Measurements from ENCODE around the gene FEM1C.

FEM1C gene

GRCh38 chr5:115503420-115503819 lies 41.2 kb downstream of the FEM1C start:
- Histone ChIP-seq H3K4me1 (ENCODE audit: control insufficient read depth, insufficient read depth, low read length) (no peaks in the 10 kb centered on the region), H3K4me3 (ENCODE audit: low read length) (no peak overlapping the region)

GRCh38 chr5:115501464-115502210 lies 42.9 kb downstream of the FEM1C start:
- Histone ChIP-seq H3K27me3 (ENCODE audit: control insufficient read depth, insufficient read depth, low read length) (no peaks in the 10 kb centered on the region), H3K36me3 (ENCODE audit: control insufficient read depth, insufficient read depth, low read length) (no peaks in the 10 kb centered on the region), H3K4me3 (ENCODE audit: low read length) (no peak overlapping the region), H3K4me1 (ENCODE audit: control insufficient read depth, insufficient read depth, low read length) (no peaks in the 10 kb centered on the region), H3K27ac (ENCODE audit: low read depth, low read length) (no peak overlapping the region), H3K9ac (ENCODE audit: low read length) (no peak overlapping the region)

More at GRCh38 chr5:115503420-115503819, 41.2 kb downstream of the FEM1C start:
- Histone ChIP-seq H3K36me3 (ENCODE audit: control insufficient read depth, insufficient read depth, low read length) (no peaks in the 10 kb centered on the region), H3K27ac (ENCODE audit: low read depth, low read length) (no peak overlapping the region), H3K9ac (ENCODE audit: low read length) (no peak overlapping the region), H3K27me3 (ENCODE audit: control insufficient read depth, insufficient read depth, low read length) (no peaks in the 10 kb centered on the region)

GRCh38 chr5:115500225-115500624 lies 44.4 kb downstream of the FEM1C start:
- Histone ChIP-seq H3K4me1 (ENCODE audit: control insufficient read depth, insufficient read depth, low read length) (no peaks in the 10 kb centered on the region), H3K9ac (ENCODE audit: low read length) (no peak overlapping the region), H3K27me3 (ENCODE audit: control insufficient read depth, insufficient read depth, low read length) (no peaks in the 10 kb centered on the region), H3K4me3 (ENCODE audit: low read length) (no peak overlapping the region), H3K36me3 (ENCODE audit: control insufficient read depth, insufficient read depth, low read length) (no peaks in the 10 kb centered on the region), H3K27ac (ENCODE audit: low read depth, low read length) (no peak overlapping the region)

GRCh38 chr5:115496936-115497576 lies 47.5 kb downstream of the FEM1C start:
- no peaks in the 10 kb centered on the region for H3K27me3 ChIP-seq (ENCODE audit: control insufficient read depth, insufficient read depth, low read length)
- H3K36me3 ChIP-seq (ENCODE audit: control insufficient read depth, insufficient read depth, low read length): no peaks in the 10 kb centered on the region
- H3K27ac ChIP-seq (ENCODE audit: low read depth, low read length): no peak overlapping the region
- no peak overlapping the region for H3K4me3 ChIP-seq (ENCODE audit: low read length)
- no peak overlapping the region for H3K9ac ChIP-seq (ENCODE audit: low read length)
- peaks cover 2% of the 10 kb centered on the region for H3K4me1 ChIP-seq (ENCODE audit: control insufficient read depth, insufficient read depth, low read length)

GRCh38 chr5:115494570-115495289 lies 49.8 kb downstream of the FEM1C start:
- Histone ChIP-seq H3K4me1 (ENCODE audit: control insufficient read depth, insufficient read depth, low read length) (peaks cover 2% of the 10 kb centered on the region), H3K27ac (ENCODE audit: low read depth, low read length) (no peak overlapping the region), H3K9ac (ENCODE audit: low read length) (no peak overlapping the region), H3K36me3 (ENCODE audit: control insufficient read depth, insufficient read depth, low read length) (no peaks in the 10 kb centered on the region), H3K27me3 (ENCODE audit: control insufficient read depth, insufficient read depth, low read length) (no peaks in the 10 kb centered on the region), H3K4me3 (ENCODE audit: low read length) (no peak overlapping the region)

- no peak overlapping the region for H3K27ac ChIP-seq (ENCODE audit: low read depth, low read length)
- H3K4me3 ChIP-seq (ENCODE audit: low read length): no peak overlapping the region
- no peaks in the 10 kb centered on the region for H3K36me3 ChIP-seq (ENCODE audit: control insufficient read depth, insufficient read depth, low read length)
- H3K27me3 ChIP-seq (ENCODE audit: control insufficient read depth, insufficient read depth, low read length): no peaks in the 10 kb centered on the region
- peaks cover 2% of the 10 kb centered on the region for H3K4me1 ChIP-seq (ENCODE audit: control insufficient read depth, insufficient read depth, low read length)
- H3K9ac ChIP-seq (ENCODE audit: low read length): no peak overlapping the region
Measured at GRCh38 chr5:115490596-115490995, 54.0 kb downstream of the FEM1C start.

DNA sequence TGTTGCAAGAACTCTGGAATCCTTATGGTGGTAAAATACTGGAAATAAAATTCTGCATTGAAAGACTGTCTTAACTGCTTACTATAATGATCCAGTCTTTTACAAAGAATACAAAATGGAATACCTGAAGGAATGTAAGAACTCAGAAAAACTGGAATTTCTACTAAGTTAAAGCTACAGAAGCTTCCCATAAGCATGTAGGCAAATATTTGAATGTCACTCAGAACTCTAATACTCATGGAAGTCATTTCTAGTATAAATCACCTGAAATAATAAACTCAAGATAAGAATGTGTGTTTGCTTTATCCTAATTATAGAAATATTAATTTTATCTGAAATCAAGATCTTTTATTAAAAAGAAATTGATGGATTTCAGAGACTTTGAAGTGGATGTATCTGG lies 54.8 kb downstream of the FEM1C start:
- Histone ChIP-seq H3K4me3 (ENCODE audit: low read length) (no peak overlapping the region), H3K27ac (ENCODE audit: low read depth, low read length) (no peak overlapping the region), H3K4me1 (ENCODE audit: control insufficient read depth, insufficient read depth, low read length) (peaks cover under 1% of the 10 kb centered on the region), H3K9ac (ENCODE audit: low read length) (no peak overlapping the region), H3K36me3 (ENCODE audit: control insufficient read depth, insufficient read depth, low read length) (no peaks in the 10 kb centered on the region), H3K27me3 (ENCODE audit: control insufficient read depth, insufficient read depth, low read length) (no peaks in the 10 kb centered on the region)

DNA sequence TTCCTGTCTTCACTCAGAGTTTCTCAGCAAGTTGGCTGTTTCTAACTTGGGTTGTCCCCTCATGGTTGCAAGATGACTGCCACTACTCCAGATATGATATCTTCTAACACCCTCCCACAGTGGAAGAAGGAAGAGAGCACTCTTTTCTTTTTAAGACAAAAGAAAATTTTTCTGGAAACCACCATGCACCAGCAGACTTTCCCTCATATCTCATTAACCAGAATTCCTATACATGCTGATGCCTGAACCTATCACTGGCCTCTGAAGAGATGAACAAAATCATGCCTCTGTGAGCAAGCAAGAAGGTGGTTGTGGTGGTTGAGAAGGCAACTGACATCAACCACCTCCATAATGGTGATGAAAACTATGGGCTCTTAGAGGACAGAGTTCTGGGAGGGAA lies 56.8 kb downstream of the FEM1C start:
- Histone ChIP-seq H3K27me3 (ENCODE audit: control insufficient read depth, insufficient read depth, low read length) (no peaks in the 10 kb centered on the region), H3K27ac (ENCODE audit: low read depth, low read length) (no peak overlapping the region), H3K4me1 (ENCODE audit: control insufficient read depth, insufficient read depth, low read length) (no peaks in the 10 kb centered on the region), H3K4me3 (ENCODE audit: low read length) (no peak overlapping the region), H3K9ac (ENCODE audit: low read length) (no peak overlapping the region), H3K36me3 (ENCODE audit: control insufficient read depth, insufficient read depth, low read length) (no peaks in the 10 kb centered on the region)

GRCh38 chr5:115487168-115487567 lies 57.4 kb downstream of the FEM1C start:
- H3K27me3 ChIP-seq (ENCODE audit: control insufficient read depth, insufficient read depth, low read length): no peaks in the 10 kb centered on the region
- no peak overlapping the region for H3K4me3 ChIP-seq (ENCODE audit: low read length)
- H3K4me1 ChIP-seq (ENCODE audit: control insufficient read depth, insufficient read depth, low read length): no peaks in the 10 kb centered on the region
- no peak overlapping the region for H3K9ac ChIP-seq (ENCODE audit: low read length)
- no peaks in the 10 kb centered on the region for H3K36me3 ChIP-seq (ENCODE audit: control insufficient read depth, insufficient read depth, low read length)
- no peak overlapping the region for H3K27ac ChIP-seq (ENCODE audit: low read depth, low read length)

- H3K36me3 ChIP-seq (ENCODE audit: control insufficient read depth, insufficient read depth, low read length): no peaks in the 10 kb centered on the region
- H3K9ac ChIP-seq (ENCODE audit: low read length): no peak overlapping the region
- H3K4me1 ChIP-seq (ENCODE audit: control insufficient read depth, insufficient read depth, low read length): no peaks in the 10 kb centered on the region
- H3K27me3 ChIP-seq (ENCODE audit: control insufficient read depth, insufficient read depth, low read length): no peaks in the 10 kb centered on the region
- no peak overlapping the region for H3K4me3 ChIP-seq (ENCODE audit: low read length)
- no peak overlapping the region for H3K27ac ChIP-seq (ENCODE audit: low read depth, low read length)
Measured at GRCh38 chr5:115486728-115487127, 57.8 kb downstream of the FEM1C start.

DNA sequence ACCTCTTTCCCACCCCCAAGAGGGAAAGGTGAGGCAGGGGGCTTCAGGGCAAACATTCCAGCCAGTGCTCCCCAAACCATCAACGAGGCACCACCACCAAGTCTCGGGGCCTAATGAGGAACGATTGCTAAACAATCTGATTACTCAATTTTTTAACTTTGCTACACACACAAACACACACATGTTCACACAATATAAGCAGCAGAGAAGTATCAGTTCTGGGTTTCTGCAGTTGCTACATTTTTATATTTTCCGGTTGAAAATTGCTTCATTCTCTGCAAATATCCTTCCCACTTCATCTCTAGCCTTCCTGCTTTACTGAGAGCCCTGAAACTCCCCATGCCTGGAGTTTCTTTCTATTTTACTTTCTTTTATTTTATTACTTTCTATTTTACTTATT lies 60.2 kb downstream of the FEM1C start:
- Histone ChIP-seq H3K4me3 (ENCODE audit: low read length) (no peak overlapping the region), H3K27ac (ENCODE audit: low read depth, low read length) (no peak overlapping the region), H3K27me3 (ENCODE audit: control insufficient read depth, insufficient read depth, low read length) (no peaks in the 10 kb centered on the region), H3K4me1 (ENCODE audit: control insufficient read depth, insufficient read depth, low read length) (no peaks in the 10 kb centered on the region), H3K36me3 (ENCODE audit: control insufficient read depth, insufficient read depth, low read length) (no peaks in the 10 kb centered on the region), H3K9ac (ENCODE audit: low read length) (no peak overlapping the region)

DNA sequence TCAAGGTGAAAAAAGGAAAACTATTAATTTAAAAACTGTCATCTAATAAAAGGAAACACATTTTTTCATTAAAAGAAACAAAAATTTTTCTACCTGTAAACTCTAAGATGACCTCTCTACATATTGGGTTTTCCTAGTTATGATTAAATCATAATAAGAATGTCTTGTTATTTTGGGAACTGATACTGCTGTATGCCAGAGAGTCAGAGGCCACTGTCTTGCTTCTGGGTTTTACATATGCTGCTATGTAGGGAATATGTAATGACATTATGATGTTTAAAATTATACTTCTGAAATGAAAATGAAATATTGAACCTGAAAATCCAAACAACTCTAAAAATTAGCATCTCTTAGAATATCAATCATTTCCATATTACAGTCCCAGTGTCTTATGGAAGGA lies 63.7 kb downstream of the FEM1C start:
- no peak overlapping the region for H3K27ac ChIP-seq (ENCODE audit: low read depth, low read length)
- no peaks in the 10 kb centered on the region for H3K27me3 ChIP-seq (ENCODE audit: control insufficient read depth, insufficient read depth, low read length)
- H3K4me1 ChIP-seq (ENCODE audit: control insufficient read depth, insufficient read depth, low read length): no peaks in the 10 kb centered on the region
- no peaks in the 10 kb centered on the region for H3K36me3 ChIP-seq (ENCODE audit: control insufficient read depth, insufficient read depth, low read length)
- H3K9ac ChIP-seq (ENCODE audit: low read length): no peak overlapping the region
- no peak overlapping the region for H3K4me3 ChIP-seq (ENCODE audit: low read length)

Data from rectal smooth muscle tissue (tissue), 1 donor.